H1 (cell line): ENCODE results near the gene APOC3. TPM values are rescaled to one million over a fixed set of nuclear protein-coding genes. Genes with fewer than 3 reads are reported as not detected.

ENCODE experiments used
- ASH2L ChIP-seq: fragments of 200-600, 300-600 bp; sonication (generic); IDR thresholded peaks from one replicate; pipeline ENCODE4 v1.7.1; 2017; ENCODE audit warnings: low read length
- ATF2 ChIP-seq: IDR thresholded peaks from 2 replicates; pipeline ENCODE4 v1.6.1; 2012; ENCODE audit warnings: low read length, inconsistent platforms
- CTCF ChIP-seq, 3 experiments: IDR thresholded peaks; 1 replicate in 2 of 3; 2 replicates in 1 of 3; pipeline versions ENCODE4 v1.5.1 to v1.6.1; 2011; ENCODE audit warnings: low read length in 3 of 3, mild to moderate bottlenecking in 3 of 3, inconsistent platforms in 2 of 3, low read depth in 1 of 3, moderate library complexity in 1 of 3; ENCODE audit not compliant: insufficient read depth in 1 of 3; ENCODE audit errors: control extremely low read depth in 1 of 3
- EGR1 ChIP-seq: IDR thresholded peaks from 2 replicates; pipeline ENCODE4 v1.6.1; 2011; ENCODE audit warnings: low read depth, low read length, borderline replicate concordance
- GABPA ChIP-seq: IDR thresholded peaks from 2 replicates; pipeline ENCODE4 v1.6.1; 2011; ENCODE audit warnings: mild to moderate bottlenecking, low read length, moderate library complexity, borderline replicate concordance; ENCODE audit not compliant: insufficient read depth
- HDAC2 ChIP-seq, 2 experiments: fragments of 300-600 bp in 1 of 2; sonication (generic) in 1 of 2; IDR thresholded peaks; 2 replicates each; pipeline ENCODE4 v1.6.1; 2011 to 2012; ENCODE audit warnings: low read depth in 2 of 2, low read length in 2 of 2, mild to moderate bottlenecking in 2 of 2, moderate library complexity in 2 of 2, borderline replicate concordance in 1 of 2, inconsistent platforms in 1 of 2
- KDM4A ChIP-seq: IDR thresholded peaks from one replicate; pipeline ENCODE4 v1.7.1; 2012; ENCODE audit warnings: low read depth, mild to moderate bottlenecking, moderate library complexity, low read length, inconsistent platforms; ENCODE audit not compliant: severe bottlenecking
- KDM5A ChIP-seq: fragments of 200-600 bp; IDR thresholded peaks from 2 replicates; pipeline ENCODE4 v1.7.1; 2012; ENCODE audit warnings: mild to moderate bottlenecking, low read length, inconsistent platforms, mixed read lengths
- MAX ChIP-seq: IDR thresholded peaks from 2 replicates; pipeline ENCODE4 v1.6.1; 2012; ENCODE audit warnings: inconsistent platforms
- NRF1 ChIP-seq: IDR thresholded peaks from 2 replicates; pipeline ENCODE4 v1.6.1; 2011; ENCODE audit warnings: mild to moderate bottlenecking, low read depth, low read length, improper control_type of control experiment
- POLR2A ChIP-seq, 2 experiments: IDR thresholded peaks; 1 replicate in 1 of 2; 2 replicates in 1 of 2; pipeline ENCODE4 v1.6.1; 2011; ENCODE audit warnings: low read depth in 2 of 2, low read length in 2 of 2, mild to moderate bottlenecking in 2 of 2; ENCODE audit errors: control extremely low read depth in 1 of 2
- POLR2AphosphoS5 ChIP-seq: IDR thresholded peaks from 2 replicates; pipeline ENCODE4 v1.6.1; 2011; ENCODE audit warnings: low read depth, low read length
- RBBP5 ChIP-seq: IDR thresholded peaks from 2 replicates; pipeline ENCODE4 v1.7.1; 2012; ENCODE audit warnings: low read depth, mild to moderate bottlenecking, inconsistent platforms, low read length, moderate library complexity, borderline replicate concordance
- TAF1 ChIP-seq: IDR thresholded peaks from 2 replicates; pipeline ENCODE4 v1.6.1; 2011; ENCODE audit warnings: mild to moderate bottlenecking, low read depth, low read length
- polyA plus RNA-seq, 7 experiments: library from polyadenylated mRNA; depleted of rRNA in 3 of 7; stranded (reverse) in 5 of 7; unstranded in 2 of 7; fragments of >200 nt in 5 of 7; fragments of 200-250 nt in 2 of 7; gene quantifications; 1 replicate in 5 of 7; 2 replicates in 1 of 7; 4 replicates in 1 of 7; pipeline versions ENCODE4 v1.2.1 to v1.2.3, GENCODE V29; 2011 to 2013; ENCODE audit warnings: missing spikeins in 2 of 7, mixed read lengths in 2 of 7
- total RNA-seq: library from RNA; stranded (reverse); fragmentation: NEBNext Ultra II Directional; extraction: Animal tissue kit (Norgen Biotek cat#: 25700); gene quantifications from 2 replicates; pipeline ENCODE4 v1.2.1, GENCODE V29; 2021

Gene APOC3
- total and polyA plus RNA-seq, 2 of the 8 experiments (the other 6 are each of a cell fraction or from before 2014, with no cell fraction given) = not detected

GRCh38 chr11:116835791-116836631 is 6.3 kb downstream of the APOC3 start (continued):
- TF ChIP-seq CTCF (IDR thresholded peaks at IDR 0.05; ENCODE audit: control extremely low read depth in 1 of 3, insufficient read depth in 1 of 3, low read depth in 1 of 3, low read length in 3 of 3) (peak; percentile 74 to 77 (median 76)), MAX (peak; percentile 87; the same call in 1 of the 2 replicates), TAF1 (peak; percentile 44), RBBP5 (0 out of 2 replicates have a peak, but pooled peaks have one; percentile 30), POLR2AphosphoS5 (peak; percentile 63), HDAC2 (IDR thresholded peaks at IDR 0.05; ENCODE audit: borderline replicate concordance in 1 of 2, low read depth in 2 of 2, low read length in 2 of 2) (peak in 1 of 2 experiments; percentile 85; a peak in 1 of 4 replicates), NRF1 (peak; percentile 45; the same call in 1 of the 2 replicates), KDM4A (peak; percentile 97), ASH2L (peak; percentile 88), KDM5A (no peak), ATF2 (no peak), GABPA (no peak), EGR1 (no peak), POLR2A (IDR thresholded peaks at IDR 0.05; ENCODE audit: control extremely low read depth in 1 of 2, low read depth in 2 of 2, low read length in 2 of 2) (0 out of 3 replicates have a peak, but pooled peaks of 1 of the 2 experiments have one; percentile 52)
- TF ChIP-seq, all 59 proteins: peak for 15
